ENCODE measurements around the gene BRINP1. TPM values are rescaled to one million over a fixed set of nuclear protein-coding genes. Genes with fewer than 3 reads are reported as not detected.

BRINP1 gene
- polyA plus RNA-seq, 1 experiment, result not detected

- Histone ChIP-seq H3K27ac (ENCODE audit: low read depth, low read length) (no peak overlapping the region), H3K27me3 (ENCODE audit: control insufficient read depth, insufficient read depth, low read length) (no peaks in the 10 kb centered on the region), H3K4me3 (ENCODE audit: low read depth, low read length) (no peak overlapping the region), H3K9me3 (ENCODE audit: control insufficient read depth, insufficient read depth, low read length) (peaks cover 27% of the 10 kb centered on the region)
- CTCF ChIA-PET, result no interaction called here
- POLR2A ChIA-PET, result no interaction called here
- TF ChIP-seq CTCF (IDR thresholded peaks at IDR 0.05; ENCODE audit: low read depth, low read length), result no peak
- no peak for DNase-seq (ENCODE audit: low read depth, low spot score)
Observed at GRCh38 chr9:119273984-119274665, 95.1 kb downstream of the BRINP1 start.

- peaks cover 24% of the 10 kb centered on the region for H3K9me3 ChIP-seq (ENCODE audit: control insufficient read depth, insufficient read depth, low read length)
- CTCF ChIA-PET, result no interaction called here
- no peak for DNase-seq (ENCODE audit: low read depth, low spot score)
- no peak overlapping the region for H3K4me3 ChIP-seq (ENCODE audit: low read depth, low read length)
- H3K27me3 ChIP-seq (ENCODE audit: control insufficient read depth, insufficient read depth, low read length), result no peaks in the 10 kb centered on the region
- POLR2A ChIA-PET, result no interaction called here
- no peak for TF ChIP-seq CTCF (IDR thresholded peaks at IDR 0.05; ENCODE audit: low read depth, low read length)
- no peak overlapping the region for H3K27ac ChIP-seq (ENCODE audit: low read depth, low read length)
Observed at GRCh38 chr9:119273325-119273904, 95.8 kb downstream of the BRINP1 start.

- TF ChIP-seq CTCF (IDR thresholded peaks at IDR 0.05; ENCODE audit: low read depth, low read length), result no peak
- CTCF ChIA-PET, result no interaction called here
- DNase-seq (ENCODE audit: low read depth, low spot score), result no peak
Observed at GRCh38 chr9:119272500-119273211, 96.6 kb downstream of the BRINP1 start.

GRCh38 chr9:119268985-119269384 lies 100.2 kb downstream of the BRINP1 start:
- no peak for DNase-seq (ENCODE audit: low read depth, low spot score)
- H3K27me3 ChIP-seq (ENCODE audit: control insufficient read depth, insufficient read depth, low read length), result no peaks in the 10 kb centered on the region
- H3K9me3 ChIP-seq (ENCODE audit: control insufficient read depth, insufficient read depth, low read length), result peaks cover 20% of the 10 kb centered on the region
- H3K27ac ChIP-seq (ENCODE audit: low read depth, low read length), result no peak overlapping the region
- POLR2A ChIA-PET, result no interaction called here
- CTCF ChIA-PET, result no interaction called here
- TF ChIP-seq CTCF (IDR thresholded peaks at IDR 0.05; ENCODE audit: low read depth, low read length), result no peak
- H3K4me3 ChIP-seq (ENCODE audit: low read depth, low read length), result no peak overlapping the region

More at GRCh38 chr9:119272500-119273211, 96.6 kb downstream of the BRINP1 start:
- Histone ChIP-seq H3K27ac (ENCODE audit: low read depth, low read length) (no peak overlapping the region), H3K4me3 (ENCODE audit: low read depth, low read length) (no peak overlapping the region), H3K9me3 (ENCODE audit: control insufficient read depth, insufficient read depth, low read length) (peaks cover 19% of the 10 kb centered on the region), H3K27me3 (ENCODE audit: control insufficient read depth, insufficient read depth, low read length) (no peaks in the 10 kb centered on the region)
- POLR2A ChIA-PET, result no interaction called here

- Histone ChIP-seq H3K9me3 (ENCODE audit: control insufficient read depth, insufficient read depth, low read length) (peaks cover 8% of the 10 kb centered on the region), H3K4me3 (ENCODE audit: low read depth, low read length) (no peak overlapping the region), H3K27me3 (ENCODE audit: control insufficient read depth, insufficient read depth, low read length) (no peaks in the 10 kb centered on the region), H3K27ac (ENCODE audit: low read depth, low read length) (no peak overlapping the region)
- DNase-seq (ENCODE audit: low read depth, low spot score), result no peak
- TF ChIP-seq CTCF (IDR thresholded peaks at IDR 0.05; ENCODE audit: low read depth, low read length), result no peak
- POLR2A ChIA-PET, result no interaction called here
- CTCF ChIA-PET, result no interaction called here
Observed at GRCh38 chr9:119264165-119264564, 105.1 kb downstream of the BRINP1 start.
